Activated CD8-positive, alpha-beta memory T cell treated with anti-CD3 and anti-CD28 coated beads, Interleukin-2, amount 50 U/mL, for 48 hours (primary cell): Measurements from ENCODE around the gene ANKRD45.
"Not testable (repeated sequence)": the region's sequence is repeated elsewhere in the genome, so short reads cannot be mapped to it uniquely, and the experiment has no call there.

Experiments
- DNase-seq: peaks from one replicate; pipeline ENCODE4 v3.0.0-alpha.2; 2020

The ANKRD45 gene, protein sequence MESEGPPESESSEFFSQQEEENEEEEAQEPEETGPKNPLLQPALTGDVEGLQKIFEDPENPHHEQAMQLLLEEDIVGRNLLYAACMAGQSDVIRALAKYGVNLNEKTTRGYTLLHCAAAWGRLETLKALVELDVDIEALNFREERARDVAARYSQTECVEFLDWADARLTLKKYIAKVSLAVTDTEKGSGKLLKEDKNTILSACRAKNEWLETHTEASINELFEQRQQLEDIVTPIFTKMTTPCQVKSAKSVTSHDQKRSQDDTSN

DNA sequence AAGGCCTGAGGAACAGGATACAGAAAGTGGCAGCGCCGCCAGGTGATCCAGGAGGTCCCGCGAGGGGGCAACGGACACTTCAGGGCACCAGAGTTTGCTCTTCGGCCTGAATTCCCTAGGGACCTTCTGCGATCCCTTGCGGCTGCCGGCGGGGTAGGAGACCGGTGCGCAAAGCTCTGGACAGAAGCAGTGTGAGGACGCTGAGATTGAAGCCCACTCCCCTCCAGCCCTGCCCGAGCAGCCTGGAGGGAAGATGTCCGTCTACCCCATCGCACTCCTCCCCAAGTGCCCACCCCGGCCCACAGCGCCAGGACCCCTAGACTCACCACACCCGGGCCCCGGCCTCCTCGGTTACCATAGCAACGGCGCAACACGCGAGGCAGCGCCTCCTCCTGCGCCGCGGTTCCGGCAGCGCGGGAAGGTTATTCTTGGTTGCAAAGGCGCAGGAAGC is at the start of gene ANKRD45:
ANKRD45 (minus strand) TSS at position 361 of the 451 bp plus-strand sequence. CDS start 10,433 bp downstream, outside the sequence.
- peak; percentile 60 for DNase-seq

DNA sequence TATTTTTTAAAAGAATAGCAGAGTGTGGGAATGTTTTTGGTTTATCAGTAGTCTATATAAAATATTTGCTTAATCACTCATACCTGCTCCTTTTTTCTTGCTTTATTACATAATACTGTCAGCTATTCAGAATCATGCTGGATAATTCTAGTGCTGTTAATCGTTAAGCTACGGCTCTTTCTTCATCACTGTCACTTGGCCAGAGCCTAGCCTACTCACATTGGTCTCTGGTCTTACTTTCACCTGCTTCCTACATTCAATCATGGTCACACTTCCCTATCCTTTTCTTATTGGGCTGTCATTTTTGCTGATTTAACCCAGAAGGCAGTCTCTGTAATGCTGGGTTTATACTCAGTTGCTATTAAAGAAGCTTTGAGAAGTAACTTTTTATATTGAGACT is 47.6 kb upstream of the ANKRD45 start:
- DNase-seq, result no peak

DNA sequence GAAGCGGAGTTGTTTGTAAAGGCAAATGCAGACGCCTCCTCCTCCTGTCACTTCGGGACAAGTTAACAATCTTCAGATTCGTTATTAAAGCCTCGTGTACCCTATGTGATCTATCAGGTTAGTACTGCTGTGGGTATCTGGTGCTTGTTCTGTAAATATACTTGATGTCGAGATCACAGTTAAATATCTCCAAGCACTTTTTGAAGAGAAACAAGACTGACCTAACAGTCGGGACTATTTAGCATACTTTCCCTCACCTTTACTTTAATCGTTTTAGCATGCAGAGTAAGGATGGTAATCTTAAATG is 45.8 kb upstream of the ANKRD45 start:
- DNase-seq, result no peak

DNA sequence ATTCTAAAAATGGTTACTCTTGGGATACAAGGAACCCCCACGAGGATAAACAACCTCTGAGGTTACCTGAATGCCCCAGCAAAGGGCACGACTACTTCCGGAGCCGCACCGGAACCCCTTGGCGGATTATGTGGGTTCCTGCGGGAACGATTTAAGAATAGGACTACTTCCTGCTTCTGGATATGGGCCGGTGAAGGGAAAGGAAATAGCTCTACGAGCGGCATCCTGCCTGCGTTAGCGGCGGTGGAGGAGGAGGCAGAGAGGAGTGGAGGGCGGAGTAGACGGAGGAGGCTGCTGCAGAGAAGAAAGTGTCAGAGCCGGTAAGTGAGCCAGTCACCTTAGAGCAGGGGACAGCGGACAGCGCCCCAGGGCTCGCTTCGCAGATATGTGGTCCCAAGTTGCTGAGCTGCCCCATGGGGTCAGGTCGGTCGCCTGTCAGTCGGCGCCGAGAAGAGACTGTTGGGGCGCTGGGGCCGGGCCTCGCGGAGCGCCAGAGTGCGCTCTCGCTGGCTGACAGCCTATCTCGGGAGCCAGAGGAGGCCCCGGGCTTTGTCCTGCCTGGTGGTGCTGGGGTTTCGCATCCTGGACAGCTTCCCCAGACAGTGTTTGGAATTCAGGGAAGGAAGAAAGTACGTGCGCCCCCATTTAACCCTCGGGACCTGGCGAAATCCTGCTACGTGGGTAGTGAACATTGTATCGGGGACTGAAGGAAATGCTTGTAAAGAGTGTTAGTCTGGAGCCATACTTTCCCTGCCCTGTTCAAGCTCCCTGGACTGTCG is 45.3 kb upstream of the ANKRD45 start, which contains the start of gene KLHL20:
KLHL20 (plus strand) TSS at position 223 of the 779 bp plus-strand sequence. CDS start 1,063 bp downstream, outside the sequence.
- DNase-seq, result peak; percentile 86

DNA sequence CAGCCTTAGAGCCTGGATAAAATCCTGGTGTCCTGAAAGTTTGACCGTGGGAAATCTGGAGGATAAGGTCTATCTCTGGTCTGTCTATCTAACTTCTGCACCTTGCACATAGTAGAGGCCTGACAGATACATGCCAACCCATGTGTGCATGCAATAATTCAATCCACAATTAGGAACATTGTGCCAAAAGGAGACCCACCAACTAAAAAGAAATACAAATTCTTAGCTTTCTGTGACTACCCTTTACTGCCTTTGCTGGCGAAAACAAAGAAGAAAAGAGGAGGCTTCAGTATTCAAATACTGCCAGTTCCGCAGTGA is 44.7 kb upstream of the ANKRD45 start:
- no peak for DNase-seq

DNA sequence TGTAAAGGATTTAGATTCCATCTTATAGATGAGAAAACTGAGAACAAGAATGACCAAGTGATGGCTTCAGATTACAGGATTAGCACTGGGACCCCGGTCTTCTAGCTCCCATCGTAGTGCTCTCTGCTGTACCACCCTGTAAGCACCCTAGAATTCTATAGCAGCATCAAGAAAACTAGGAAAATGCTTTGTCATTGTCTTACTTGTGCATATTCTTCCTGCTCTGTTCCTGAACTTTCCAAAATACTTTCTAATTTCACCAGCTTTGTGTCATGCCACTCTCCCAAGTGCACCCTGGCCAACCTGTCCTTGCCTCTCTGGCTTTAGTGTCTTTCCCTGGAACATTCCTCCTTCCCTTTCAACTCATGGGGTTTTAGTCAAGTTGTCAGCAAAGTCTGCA is 39.1 kb upstream of the ANKRD45 start:
- no peak for DNase-seq

DNA sequence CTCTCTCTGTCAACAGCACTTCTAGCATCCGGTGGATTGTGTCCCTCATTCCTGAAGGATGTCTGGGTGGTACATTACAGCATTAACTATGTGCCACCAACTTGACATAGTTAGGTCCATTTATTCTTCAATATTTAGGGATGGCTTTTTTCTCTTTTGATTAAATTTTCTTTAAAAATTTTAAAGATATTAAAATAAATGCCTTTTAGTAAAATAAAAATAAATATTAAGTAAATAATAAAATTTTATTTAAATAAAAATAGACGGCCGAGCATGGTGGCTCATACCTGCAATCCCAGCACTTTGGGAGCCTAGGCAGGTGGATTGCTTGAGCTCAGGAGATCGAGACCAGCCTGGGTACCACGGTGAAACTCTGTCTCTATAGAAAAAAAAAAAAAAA is 35.5 kb upstream of the ANKRD45 start:
- no peak for DNase-seq

DNA sequence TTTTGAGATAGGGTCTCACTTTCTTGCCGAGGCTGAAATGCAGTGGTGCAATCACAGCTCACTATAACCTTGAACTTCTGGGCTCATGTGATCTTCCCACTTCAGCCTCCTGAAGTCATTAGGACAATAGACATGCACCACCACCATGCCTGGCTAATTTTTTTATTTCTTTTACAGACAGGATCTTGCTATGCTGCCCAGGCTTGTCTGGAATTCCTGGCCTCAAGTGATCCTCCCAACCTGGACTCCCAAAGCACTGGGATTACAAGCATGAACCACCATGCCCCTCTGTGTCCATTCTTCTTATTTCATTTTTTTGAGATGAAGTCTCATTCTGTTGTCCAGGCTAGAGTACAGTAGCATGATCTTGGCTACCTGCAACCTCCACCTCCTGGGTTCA is 33.1 kb upstream of the ANKRD45 start:
- DNase-seq, result no peak

DNA sequence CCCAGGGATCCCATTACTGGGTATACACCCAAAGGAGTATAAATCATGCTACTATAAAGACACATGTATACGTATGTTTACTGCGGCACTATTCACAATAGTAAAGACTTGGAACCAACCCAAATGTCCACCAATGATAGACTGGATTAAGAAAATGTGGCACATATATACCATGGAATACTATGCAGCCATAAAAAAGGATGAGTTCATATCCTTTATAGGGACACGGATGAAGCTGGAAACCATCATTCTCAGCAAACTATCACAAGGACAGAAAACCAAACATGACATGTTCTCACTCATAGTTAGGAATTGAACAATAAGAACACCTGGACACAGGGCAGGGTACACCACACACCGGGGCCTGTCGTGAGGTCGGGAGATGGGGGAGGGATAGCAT is 31.6 kb upstream of the ANKRD45 start:
- DNase-seq, result not testable (repeated sequence)

DNA sequence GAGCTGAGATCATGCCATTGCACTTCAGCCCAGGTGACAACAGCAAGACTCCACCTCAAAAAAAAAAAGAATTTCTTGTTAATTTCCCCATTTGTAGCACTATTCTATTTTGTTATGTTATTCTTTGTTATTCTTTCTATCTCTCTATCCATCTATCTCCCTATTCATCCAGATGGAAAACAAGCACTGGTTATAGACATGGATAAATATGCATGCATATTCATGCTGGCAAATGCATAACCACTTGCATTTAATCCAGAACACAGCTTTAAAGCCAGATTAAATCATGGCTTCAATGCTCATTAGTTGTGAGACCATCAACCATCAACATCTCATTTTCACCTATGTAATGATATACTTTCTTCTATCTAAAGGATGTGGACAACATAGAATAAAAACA is 23.6 kb upstream of the ANKRD45 start:
- DNase-seq, result no peak

DNA sequence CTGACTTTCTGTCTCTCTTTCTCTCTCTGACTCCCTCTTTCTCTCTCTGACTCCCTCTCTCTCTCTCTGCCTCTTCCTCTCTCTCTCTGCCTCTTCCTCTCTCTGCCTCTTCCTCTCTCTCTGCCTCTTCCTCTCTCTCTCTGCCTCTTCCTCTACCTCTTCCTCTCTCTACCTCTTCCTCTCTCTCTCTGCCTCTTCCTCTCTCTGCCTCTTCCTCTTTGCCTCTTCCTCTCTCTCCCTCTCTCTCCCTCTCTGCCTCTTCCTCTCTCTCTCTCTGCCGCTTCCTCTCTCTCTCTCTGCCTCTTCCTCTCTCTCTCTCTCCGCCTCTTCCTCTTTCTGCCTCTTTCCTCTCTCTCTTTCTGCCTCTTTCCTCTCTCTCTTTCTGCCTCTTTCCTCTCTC is 18.6 kb upstream of the ANKRD45 start:
- no peak for DNase-seq

DNA sequence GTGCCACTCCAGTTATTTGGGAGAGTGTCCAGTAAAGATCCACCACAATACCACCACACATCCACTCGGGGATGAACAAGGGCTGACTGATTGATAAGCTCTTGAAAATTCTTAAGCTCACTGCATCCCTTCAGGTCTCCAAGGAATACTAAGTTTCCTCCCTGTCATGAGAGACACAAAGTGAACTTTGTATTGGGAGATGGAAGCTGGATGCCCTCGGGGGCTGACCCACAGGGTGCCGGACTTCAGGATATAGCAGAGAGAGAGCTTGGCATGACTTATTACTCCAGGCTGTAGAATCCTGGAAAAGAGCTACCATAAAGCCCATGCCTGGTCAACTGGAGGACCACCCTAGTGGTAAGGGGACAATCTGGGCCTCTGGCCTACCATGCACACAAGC is 15.5 kb upstream of the ANKRD45 start:
- not testable (repeated sequence) for DNase-seq

DNA sequence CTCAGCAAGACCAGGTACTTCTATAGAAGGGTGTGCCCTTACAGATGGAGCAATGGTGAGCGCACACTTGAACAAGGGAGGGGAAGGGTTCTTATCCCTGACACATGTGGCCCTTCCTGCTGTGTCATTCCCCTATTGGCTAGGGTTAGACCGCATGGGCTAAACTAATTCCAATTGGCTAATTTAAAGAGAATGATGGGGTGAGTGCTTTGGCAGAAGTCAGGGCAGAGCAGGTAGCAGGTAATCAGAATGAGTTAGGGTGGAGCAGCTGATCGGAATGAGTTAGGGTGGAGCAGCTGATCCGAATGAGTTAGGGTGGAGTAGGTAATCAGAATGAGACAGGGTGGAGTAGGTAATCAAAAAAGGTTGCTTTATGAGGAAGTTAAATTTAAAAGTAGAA is 14.2 kb upstream of the ANKRD45 start:
- DNase-seq, result not testable (repeated sequence)

DNA sequence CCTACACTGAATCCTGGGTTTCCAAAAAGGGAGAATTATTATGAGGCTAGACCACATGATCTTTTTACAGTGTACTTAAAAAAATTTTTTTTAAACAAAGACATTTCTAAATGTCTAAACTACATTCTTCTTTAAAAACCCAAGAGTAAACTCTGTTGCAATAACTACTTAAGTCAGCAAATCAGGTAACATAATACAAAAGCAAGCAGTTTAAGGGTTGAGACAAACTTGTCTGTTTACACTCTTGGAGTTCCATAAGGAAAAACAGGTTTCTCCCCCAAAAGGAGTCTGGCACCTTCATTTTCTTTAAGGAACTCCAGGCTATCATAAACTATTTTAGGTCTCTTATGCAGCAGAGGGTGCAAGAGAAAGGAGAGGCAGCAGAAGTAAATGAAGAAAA is 12.5 kb upstream of the ANKRD45 start:
- no peak for DNase-seq

DNA sequence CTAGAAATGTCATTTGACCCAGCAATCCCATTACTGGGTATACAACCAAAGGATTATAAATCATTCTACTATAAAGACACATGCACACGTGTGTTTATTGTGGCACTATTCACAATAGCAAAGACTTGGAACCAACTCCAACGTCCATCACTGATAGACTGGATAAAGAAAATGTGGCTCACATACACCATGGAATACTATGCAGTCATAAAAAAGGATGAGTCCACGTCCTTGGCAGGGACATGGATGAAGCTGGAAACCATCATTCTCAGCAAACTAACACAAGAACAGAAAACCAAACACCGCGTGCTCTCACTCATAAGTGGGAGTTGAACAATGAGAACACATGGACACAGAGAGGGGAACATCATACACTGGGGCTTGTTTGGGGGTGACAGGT is 10.5 kb upstream of the ANKRD45 start:
- not testable (repeated sequence) for DNase-seq

DNA sequence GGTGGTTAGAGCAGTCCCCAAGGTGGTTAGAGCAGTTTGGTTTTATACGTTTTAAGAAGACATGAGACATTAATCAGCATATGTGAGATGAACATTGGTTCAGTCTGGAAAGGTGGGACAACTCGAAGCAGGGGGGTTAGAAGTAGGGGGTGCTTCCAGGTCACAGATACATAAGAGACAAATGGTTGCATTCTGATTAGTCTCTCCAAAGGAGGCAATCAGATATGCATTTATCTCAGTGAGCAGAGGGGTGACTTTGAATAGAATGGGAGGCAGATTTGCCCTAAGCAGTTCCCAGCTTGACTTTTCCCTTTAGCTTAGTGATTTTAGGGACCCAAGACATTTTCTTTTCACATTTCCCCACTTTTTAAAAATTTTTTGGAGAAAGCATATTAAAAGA is 4.8 kb upstream of the ANKRD45 start:
- not testable (repeated sequence) for DNase-seq

DNA sequence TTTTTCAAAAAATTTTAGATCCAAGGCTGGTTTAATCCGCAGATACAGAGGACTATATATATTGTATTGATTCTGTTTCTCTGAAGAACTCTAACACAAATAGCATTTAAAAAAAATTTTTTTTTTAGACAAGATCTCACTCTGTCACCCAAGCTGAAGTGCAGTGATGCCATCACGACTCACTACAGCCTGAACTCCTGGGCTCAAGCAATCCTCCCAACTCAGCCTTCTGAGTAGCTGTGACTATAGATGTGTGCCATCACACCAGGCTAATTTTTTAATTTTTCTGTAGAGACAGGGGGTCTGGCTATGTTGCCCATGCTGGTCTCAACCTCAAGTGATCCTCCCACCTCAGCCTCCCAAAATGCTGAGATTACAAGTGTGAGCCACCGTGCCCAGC is 3.0 kb downstream of the ANKRD45 start:
- no peak for DNase-seq

DNA sequence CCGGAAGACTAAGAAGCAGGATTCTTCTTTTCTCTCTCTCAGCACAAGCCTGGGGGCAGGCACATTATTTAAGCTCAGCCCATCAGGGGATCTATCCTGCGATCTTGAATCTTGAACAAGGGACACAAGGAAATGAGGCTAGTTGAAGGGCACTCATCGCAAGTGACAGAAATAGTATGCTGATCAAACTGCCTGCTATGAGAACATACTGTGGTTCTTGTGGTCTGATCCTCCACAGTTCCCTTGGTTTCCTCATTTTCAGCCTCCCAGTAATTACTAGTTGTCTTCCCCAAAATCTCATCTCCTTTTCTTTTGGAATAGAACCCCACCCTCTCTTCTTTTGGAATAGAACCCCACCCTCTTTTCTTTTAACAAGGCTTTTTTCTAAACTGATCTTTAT is 6.5 kb downstream of the ANKRD45 start:
- no peak for DNase-seq

DNA sequence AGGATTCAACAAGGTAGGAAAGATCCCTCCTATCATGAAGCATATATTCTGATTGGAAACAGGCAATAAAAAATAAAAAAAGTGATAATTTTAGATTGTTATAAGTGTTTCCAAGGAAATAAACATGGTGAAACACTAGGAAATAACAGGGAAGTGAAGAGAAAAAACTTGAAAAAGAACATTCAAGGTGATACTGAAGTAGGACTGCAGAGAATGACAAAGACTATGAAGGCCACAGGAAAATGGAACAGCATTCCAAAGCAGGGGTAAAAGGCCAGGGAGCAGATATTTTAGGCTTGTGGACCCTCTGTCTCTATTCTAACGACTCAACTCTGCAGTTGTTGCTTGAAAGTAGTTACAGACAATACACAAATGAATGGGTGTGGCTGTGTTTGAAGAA is 7.9 kb downstream of the ANKRD45 start:
- no peak for DNase-seq

DNA sequence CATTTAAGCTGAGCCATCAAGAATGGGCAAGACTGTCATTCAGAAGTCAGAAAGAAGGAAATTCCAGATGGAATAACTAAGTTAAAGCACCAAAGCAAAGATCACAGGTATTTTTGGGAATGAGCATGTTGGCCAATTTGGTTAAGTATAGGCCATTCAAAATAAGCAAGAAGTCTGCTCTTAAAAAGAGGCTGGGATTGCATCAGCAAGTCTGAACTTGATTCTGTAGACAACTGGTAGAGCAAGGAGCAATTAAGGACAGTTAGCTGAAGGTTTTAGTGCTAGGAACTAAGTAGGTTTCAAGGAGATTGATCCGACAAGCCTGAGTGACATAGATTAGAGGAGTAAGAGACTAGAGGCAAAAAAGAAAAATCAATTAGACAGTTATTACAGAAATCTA is 8.4 kb downstream of the ANKRD45 start:
- DNase-seq, result no peak

DNA sequence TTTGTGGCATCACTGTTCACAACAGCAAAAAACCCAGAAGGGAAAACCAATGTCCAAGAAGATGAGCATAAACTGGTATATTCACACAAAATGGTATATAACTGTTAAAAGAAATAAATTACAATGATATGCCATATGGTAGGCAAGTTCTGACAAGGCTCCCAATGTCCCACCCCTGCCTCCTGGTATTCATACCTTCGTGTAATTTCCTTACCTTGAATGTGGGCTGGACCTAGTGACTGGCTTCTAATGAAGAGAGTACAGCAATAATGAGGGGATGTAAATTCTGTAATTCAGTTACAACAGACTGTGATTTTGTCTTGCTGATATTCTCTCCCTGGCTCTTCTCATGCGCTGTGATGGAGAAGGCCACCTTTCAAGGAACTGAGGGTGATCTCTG is 9.3 kb downstream of the ANKRD45 start:
- DNase-seq, result no peak

DNA sequence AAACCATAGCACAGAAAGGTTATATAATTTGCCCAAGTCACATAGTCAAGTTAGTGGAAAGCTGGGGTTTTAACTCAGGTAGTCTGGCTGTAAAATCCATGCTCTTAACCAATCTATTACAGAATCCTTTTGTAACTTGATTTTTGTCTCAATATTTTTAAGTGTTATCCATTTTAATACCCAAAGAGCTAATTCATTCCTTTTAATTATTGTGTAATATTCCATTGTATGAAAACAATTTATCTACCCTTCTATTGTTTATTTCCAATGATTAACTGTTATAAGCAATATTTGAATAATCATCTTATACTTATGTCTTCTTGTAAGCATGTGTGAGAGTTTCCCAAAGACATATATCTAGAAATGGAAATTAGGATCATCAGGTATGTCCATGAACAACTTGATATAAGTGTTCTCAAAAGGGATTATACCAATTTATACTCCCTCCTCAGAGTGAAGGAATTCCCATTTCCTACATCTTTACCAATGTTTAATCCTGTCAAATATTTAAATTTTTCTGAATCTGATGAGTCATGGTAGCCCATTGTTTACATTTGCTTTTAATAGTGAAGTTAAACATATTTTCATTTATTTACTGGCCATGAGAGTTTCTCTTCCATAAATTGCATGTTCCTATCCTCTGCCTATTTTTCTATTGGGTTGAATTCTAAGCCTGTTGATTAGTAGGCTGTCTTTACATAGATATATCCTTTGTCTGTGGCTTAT is 20.6 kb downstream of the ANKRD45 start:
- no peak for DNase-seq

DNA sequence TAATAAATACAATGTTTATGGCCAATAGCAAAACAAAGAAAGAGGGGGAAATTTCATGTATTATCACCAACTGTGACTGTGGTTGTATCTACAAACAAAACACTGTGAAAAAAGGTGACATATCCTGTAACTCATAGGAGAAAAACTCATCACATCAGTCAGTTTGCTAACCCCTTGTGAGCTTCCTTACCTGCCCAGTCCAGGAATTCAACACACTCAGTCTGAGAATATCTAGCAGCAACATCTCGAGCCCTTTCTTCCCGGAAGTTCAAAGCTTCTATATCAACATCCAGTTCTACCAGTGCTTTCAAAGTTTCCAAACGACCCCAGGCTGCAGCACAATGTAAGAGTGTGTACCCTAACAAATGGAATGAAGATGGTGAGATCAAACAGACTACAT is 23.0 kb downstream of the ANKRD45 start:
- no peak for DNase-seq
